GM18526 (cell line): Measurements from ENCODE around the gene LAMB4.

Experiments used
- POLR2A ChIP-seq: IDR thresholded peaks from 3 replicates; pipeline ENCODE4 v1.6.1; 2011; ENCODE audit not compliant: insufficient read length; ENCODE audit errors: extremely low read depth

LAMB4 gene

DNA sequence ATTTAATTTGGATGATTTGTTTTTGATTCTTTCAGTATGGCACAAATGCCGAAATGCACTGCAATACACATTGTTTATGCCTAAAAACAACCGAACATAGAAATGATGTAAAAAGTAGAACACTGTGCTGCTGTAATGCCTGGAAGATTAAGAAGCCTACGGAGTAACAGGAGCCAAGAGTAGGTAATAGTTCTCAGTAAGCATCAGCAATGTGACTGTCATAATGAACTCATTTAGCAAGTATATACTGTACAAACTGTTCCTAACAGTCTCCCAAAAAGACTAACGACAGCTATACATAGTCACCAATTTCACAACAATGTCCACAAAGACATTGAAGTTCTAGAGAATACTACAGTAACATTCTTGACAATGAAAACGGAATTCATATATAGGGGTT is 19.0 kb upstream of the LAMB4 start:
- TF ChIP-seq POLR2A, result no peak

DNA sequence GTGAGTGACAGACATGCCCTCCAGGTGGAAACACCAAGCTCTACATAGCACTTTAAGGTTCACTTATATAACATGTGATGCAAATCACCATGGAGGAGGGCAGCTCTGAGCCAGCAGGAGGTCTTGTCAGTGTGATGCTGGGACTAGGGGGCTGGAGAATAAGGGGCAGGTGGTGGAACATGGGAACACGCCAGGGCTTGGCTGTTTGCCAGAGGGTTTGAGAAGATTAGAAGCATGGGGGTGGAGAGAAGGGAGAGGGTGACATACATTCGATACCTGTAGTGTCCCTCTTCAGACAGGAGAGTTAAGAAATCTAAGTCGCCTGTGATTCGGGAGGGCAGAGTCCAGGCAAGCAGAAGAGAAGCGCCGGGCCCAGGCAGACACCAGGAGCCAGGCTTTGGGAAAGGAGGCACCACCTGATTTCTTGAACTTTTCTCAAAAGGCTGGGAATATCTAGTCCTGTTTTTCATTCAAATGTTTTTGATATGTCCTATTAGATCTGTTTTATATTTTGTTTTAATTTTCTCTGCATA is 16.9 kb upstream of the LAMB4 start:
- no peak for TF ChIP-seq POLR2A

DNA sequence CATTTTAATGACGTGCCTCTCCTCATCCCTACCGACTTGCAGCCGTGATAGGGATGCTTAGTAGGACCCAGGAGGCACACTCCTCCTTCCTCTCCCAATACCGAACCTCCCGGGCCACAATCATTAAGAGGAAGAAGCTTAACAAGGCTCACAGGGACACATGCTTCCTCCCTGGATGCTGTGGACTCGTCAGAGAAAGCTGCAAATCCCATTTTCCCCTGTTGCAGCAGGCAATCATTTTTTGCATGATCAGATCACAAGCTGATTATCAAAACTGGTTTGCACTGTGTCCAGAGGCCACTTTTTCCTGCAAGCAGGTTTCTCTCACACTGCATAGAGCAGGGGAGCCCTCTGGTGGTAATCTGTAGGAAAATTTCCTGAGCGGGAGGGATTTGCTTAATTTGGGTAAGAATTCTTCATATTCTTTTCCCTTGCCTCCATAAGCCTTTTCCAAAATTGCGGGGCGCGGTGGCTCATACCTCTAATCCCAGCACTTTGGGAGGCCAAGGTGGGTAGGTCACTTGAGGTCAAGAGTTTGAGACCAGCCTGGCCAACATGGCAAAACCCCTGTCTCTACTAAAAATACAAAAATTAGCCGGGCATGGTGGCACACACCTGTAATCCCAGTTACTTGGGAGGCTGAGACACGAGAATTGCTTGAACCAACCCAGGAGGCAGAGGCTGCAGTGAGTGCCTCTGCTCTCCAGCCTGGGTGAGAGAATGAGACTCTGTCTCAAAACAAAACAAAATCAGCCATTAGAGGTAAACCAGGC is 16.1 kb upstream of the LAMB4 start:
- TF ChIP-seq POLR2A, result no peak

DNA sequence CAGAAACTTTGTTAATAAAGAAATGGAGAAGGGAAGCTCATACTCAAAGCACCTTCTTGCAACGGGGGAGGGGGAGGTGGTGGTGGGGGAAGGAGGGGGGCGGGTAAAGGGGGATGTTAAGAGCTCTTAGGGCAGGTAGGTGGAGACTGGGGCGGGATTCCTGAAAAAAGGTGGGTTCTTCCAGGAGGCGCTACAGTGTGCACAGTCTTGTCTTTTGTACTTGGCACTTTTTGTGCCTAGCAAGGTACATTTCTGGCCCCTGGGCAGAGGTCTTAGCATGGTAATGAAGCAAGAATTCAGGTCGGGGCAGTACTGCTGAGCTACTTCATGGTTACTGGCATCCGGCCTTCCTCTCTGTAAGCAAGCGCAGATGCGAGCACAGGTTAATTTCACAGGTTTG is 15.2 kb upstream of the LAMB4 start:
- no peak for TF ChIP-seq POLR2A

DNA sequence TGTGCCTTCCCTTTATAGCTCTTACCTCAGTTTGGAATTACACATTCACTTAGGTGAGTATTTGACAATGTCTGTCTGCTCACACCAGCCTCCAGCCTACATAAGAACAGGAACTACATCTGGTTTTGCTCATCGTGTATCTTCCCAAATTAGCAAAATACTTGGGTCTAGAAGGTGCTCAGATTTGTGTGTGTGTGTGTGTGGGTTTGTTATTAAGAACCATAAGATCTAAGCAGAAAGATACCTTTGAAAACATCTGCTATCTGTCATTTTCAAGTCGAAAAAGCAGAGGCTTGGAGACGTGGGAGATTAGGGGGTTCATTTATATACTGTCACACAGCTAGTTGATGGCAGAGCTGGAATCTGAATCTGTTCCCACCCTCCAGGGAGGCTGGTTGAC is 14.8 kb upstream of the LAMB4 start:
- TF ChIP-seq POLR2A, result no peak

DNA sequence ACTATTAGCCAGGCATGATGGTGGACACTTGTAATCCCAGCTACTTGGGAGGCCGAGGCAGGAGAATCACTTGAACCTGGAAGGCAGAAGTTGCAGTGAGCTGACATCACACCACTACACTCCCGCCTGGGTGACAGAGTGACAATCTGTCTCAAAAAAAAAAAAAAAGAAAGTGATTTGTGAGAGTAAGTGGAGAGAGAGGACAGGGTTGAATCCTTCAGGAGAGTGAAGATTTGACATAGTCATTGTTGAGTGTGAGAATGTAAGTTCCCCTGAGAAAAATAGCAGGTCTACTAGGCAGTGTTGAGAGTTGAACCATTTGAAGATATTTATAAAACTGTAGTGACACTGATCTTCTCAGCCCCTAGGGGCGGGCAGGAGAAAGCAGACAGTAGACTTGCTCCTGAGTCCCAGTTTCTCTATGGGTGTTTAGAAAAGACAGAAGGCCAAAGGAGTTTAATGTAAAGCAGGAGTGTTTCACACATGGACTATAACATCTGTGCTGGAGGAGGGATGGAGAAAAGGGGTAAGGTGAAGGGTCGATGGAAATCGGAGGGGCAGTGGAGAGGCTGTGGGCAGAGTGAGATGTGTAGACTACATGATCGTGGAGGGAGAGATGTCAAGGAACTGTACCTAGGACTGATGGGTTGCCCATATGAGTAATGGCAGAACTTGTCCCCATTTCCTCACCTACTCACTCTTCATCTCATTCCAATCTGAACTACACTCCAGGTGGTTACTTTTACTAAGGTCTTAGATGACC is 13.7 kb upstream of the LAMB4 start:
- no peak for TF ChIP-seq POLR2A

DNA sequence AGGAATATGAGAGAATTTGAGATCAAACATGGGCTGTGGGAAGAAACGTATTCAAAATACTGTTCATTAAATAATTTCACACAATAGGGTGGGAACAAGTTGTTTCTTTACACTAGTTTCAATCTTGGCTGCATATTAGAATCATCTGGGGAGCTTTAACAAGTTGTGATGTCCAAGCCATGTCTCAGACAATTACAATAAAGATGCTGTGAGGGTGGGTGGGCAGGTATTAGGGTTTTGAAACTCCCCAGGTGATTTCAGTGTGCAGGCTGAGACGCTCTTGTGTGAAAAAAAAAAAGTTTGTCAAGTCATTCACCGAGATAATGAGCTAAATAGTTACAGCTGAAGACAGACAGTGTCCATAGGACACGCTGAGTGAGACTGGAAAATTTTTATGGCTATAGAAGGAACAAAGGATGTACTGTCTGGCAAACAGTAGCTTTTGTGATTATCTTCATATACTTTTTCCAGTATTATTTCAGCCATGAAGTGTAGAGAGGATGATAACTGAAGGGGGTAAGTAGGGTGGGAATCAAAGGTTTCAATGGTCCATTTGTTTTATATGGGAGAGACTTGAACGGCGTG is 12.6 kb upstream of the LAMB4 start:
- TF ChIP-seq POLR2A, result no peak

DNA sequence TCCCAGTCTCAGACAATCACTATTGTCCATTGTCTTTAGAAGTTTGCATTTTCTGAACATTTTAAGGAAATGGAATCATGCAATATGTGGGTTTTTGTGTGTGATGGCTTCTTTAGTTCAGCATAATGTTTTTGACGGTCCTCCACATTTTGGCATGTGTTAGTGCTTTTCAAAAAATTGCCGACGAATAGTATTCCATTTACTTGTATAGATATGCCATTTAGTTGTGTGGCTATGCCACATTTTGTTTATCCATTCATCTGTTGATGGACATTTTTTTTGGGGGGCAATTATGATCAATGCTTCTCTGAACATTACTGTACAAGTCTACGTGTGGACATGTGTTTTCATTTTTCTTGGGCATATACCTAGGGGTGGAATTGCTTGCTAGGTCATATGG is 12.0 kb upstream of the LAMB4 start:
- TF ChIP-seq POLR2A, result no peak

DNA sequence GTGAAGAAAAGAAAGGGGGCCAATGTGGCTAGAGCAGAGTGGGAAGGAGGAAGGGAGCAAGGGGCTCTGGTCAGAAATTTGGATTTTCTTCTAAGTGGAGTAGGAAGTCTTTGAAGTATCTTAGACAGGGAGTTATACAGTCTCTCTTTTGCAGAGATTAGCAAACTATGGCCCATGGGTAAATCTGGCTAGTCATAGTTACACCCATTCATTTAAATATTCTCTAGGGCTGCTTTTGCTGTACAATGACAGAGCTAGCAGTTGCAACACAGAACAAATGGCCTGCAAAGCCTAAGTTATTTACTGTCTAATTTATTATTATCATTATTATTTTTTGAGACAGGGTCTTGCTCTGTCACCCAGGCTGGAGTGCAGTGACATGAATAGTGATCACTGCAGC is 10.5 kb upstream of the LAMB4 start:
- no peak for TF ChIP-seq POLR2A

DNA sequence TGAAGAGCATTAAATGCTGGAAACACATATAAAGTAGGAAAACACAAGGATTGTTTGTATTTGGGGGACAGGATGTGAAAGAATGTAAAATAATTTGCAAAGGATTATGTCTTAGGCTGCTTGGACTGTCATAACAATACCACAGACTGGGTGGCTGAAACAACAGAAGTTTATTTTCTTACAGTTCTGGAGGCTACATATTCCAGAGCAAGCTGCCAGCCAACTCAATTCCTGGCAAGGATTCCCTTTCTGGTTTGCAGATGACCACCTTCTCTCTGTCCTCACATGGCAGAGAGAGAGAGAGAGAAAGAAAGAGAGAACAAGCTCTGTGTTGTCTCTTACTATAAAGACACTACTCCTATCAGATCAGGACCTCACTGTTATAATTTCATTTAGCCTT is 8.8 kb upstream of the LAMB4 start:
- no peak for TF ChIP-seq POLR2A

DNA sequence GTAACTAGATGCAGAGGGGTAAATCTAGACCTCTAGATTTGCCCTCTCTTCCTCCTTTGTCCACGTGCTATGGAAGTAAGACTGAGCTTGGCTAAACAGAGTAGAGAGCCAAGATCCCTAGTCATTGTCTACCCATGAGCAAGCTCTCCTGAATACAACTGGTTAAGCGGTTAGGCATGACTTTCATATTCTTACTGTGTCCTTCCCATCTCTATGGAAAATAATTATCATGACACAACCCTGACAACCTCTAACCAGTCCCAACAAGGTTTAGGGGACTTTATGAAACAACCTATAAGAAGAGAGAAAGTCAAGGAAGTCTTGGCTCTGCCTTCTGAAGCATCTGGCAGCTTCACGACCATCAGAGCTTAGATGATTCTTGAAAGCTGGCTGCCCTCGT is 7.8 kb upstream of the LAMB4 start:
- TF ChIP-seq POLR2A, result no peak

DNA sequence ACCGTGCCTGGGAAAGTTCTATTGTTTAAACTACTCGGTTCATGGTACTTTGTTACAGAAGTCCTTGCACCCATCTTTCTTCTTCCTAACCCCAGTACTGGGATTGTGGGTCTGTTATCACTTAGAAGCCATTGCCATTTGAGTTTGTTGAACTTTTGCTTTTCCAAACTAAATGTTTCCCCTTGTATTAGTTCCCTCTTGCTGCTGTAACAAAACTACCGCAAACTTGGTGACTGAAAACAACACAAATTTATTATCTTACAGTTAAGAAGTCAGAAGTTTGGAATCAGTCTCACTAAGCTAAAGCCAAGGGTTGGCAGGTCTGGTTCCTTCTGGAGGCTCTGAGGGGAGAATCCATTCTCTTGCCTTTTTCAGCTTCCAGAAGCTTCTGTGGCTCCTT is 6.9 kb upstream of the LAMB4 start:
- TF ChIP-seq POLR2A, result no peak

DNA sequence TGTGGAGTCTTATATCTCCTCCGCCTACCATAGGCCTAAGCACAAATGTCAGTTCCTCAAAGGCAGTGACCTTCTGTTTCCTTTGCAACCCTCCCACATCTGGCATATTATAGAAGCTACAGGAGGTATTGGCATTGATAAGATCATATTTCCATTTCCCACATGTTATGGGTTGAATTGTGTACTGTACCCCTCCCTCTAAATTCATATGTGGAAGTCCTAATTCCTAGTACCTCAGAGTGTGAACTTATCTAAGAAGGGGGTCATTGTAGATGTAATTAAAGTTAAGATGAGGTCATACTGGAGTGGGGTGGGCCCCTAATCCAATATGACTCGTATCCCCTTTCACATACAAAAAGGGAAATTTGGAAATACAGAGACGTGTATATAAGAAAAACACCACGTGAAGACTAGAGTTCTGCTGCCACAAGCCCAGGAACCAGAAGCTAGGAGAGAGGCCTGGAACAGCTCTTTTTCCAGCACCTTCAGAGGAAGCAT is 6.1 kb upstream of the LAMB4 start:
- no peak for TF ChIP-seq POLR2A

DNA sequence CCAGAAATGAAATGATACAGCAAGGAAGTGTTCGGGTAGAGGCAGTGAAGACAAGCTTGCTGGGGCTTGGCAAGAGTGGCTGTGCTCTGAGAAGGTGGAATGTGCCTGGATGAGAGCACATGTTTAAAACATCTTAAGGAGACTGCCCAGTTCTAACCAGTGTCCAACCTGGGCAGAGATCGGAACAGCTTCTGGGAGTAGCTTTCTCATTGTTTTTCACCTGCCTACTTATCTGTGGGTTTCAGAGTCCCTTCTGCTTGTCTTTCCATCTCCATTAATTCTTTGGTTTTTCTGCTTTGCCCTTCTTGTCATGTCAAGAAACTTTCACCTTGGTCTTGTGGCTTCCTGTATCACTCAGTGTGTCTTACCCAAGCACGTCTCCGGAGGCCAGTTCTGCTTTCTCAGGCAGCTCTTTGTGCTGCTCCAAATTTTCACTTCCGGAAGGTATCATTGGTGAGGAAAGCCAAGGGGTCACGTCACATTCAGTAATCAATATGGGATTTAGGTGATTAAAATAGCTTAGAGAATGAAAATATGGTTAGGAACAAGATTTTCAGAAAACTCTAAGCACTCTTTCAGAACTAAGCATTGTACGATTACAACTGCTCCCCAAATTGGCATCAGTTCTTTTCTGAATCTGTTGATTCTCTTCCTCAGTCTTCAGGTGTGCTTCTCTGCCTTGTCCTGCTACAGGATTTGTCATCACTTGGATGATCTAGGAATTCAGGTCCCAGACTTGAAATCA is 5.5 kb upstream of the LAMB4 start:
- no peak for TF ChIP-seq POLR2A

DNA sequence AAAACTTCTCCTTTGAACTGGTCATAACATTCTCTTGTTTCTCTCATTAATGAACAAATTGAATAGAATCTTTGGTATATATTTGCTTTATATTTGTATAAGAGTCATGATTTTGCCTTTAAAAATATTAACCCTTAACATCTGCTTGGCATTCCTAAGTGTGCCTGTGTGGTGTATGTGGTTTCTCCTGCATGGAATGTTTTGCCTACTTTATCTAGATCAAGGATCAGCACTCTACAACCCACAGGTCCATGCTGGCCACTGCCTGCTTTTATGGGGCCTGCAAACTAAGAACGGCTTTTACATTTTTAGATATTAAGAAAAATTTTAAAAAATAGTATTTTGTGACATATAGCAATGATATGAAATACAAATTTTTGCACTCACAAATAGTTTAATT is 4.3 kb upstream of the LAMB4 start:
- no peak for TF ChIP-seq POLR2A
